Measurements from ENCODE around the gene IL17REL. TPM values are rescaled to one million over a fixed set of nuclear protein-coding genes. Genes with fewer than 3 reads are reported as not detected.

IL17REL gene
- not detected for polyA plus RNA-seq (2013, experiment 1 of 2; ENCODE audit: insufficient read length)
- not detected for polyA plus RNA-seq (2013, experiment 2 of 2; ENCODE audit: insufficient read length)

- peak; percentile 9 for DNase-seq
Observed at GRCh38 chr22:50012211-50013181, at the start of gene IL17REL. Gene IL17REL, minus strand, starts transcription at chr22:50012765. Its CDS starts 119 bp downstream, at chr22:50012646.

GRCh38 chr22:50061824-50062355, 49.3 kb upstream of the IL17REL start:
- DNase-seq = no peak

DNA sequence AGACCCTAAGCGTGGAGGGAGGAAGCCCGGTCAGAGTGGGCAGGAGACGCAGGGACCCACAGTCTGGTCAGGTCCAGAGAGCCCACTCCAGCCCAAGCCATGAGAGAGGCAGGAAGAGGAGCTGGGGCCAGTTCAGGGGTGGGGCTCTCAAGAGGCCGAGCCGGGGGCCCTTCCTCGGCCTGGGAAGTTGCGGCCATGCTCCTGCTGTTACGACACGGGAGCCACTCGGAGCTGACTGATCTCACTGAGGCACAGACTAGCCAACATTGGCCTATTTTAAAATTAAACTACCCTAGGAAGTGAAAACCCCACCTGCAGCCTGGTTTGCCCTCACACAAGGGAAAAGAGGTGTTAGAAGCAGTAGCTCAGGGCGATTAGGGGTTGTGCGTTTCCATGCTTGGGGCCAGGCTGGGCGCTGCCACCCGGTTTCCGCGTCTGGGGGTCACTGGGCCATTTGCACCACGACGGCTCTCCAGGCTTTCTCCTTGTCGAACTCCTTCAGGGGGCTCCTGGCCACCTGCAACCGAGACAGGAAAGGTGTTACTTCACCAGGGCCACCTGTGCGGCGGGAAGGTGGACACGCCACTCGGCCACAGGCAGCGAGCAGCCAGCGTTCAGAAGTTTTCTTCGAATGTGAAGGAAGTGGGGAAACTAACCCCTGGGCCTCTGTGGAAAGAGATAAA, 48.7 kb upstream of the IL17REL start:
- no peak for DNase-seq

GRCh38 chr22:50060441-50061140, 48.0 kb upstream of the IL17REL start:
- DNase-seq = no peak

DNA sequence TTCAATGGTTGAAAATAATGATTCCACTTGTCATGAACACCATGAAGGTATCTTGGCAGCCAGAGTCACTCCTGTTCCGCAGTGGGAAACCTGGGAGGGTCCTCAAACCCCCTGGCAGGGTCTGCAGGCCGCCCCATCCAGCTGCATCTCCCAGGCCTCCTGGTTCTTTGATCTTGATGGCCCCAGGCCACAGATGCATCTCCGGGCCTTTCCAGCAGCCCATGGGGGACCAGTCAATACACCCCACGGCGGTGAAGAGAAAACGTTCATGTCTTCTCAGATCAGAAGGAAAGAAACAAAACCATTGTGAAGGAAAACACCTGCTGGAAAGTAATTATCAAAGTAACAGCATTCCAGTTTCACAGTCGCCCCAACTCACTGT, 47.3 kb upstream of the IL17REL start:
- no peak for DNase-seq

- peak; percentile 34 for DNase-seq
Observed at GRCh38 chr22:50058906-50059880, 46.6 kb upstream of the IL17REL start.

GRCh38 chr22:50058061-50058905, 45.7 kb upstream of the IL17REL start, which contains the start of gene TTLL8:
Gene TTLL8, minus strand, starts transcription at chr22:50058298.
- DNase-seq = no peak

GRCh38 chr22:50057278-50058060, 44.9 kb upstream of the IL17REL start:
- no peak for DNase-seq

GRCh38 chr22:50056214-50056972, 43.8 kb upstream of the IL17REL start:
- no peak for DNase-seq

GRCh38 chr22:50053861-50054260, 41.3 kb upstream of the IL17REL start:
- no peak for DNase-seq

DNA sequence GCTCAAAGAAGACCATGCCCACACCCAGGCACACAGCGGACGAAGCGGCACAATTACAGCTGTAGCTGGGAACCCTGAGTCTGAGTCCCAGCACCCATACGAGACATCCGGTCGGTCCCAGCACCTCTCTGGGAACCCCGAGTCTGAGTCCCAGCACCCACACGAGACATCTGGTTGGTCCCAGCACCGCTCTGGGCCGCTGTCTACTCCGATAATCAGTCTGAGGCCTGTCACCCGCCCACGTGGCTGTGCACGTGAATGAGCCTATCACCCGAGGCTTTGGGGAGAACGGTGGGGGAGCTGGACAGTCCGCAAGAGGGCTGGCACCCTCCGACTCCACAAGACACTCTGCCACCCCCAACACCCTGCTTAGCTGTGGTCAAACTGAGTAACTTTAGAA, 39.4 kb upstream of the IL17REL start:
- DNase-seq = no peak

DNA sequence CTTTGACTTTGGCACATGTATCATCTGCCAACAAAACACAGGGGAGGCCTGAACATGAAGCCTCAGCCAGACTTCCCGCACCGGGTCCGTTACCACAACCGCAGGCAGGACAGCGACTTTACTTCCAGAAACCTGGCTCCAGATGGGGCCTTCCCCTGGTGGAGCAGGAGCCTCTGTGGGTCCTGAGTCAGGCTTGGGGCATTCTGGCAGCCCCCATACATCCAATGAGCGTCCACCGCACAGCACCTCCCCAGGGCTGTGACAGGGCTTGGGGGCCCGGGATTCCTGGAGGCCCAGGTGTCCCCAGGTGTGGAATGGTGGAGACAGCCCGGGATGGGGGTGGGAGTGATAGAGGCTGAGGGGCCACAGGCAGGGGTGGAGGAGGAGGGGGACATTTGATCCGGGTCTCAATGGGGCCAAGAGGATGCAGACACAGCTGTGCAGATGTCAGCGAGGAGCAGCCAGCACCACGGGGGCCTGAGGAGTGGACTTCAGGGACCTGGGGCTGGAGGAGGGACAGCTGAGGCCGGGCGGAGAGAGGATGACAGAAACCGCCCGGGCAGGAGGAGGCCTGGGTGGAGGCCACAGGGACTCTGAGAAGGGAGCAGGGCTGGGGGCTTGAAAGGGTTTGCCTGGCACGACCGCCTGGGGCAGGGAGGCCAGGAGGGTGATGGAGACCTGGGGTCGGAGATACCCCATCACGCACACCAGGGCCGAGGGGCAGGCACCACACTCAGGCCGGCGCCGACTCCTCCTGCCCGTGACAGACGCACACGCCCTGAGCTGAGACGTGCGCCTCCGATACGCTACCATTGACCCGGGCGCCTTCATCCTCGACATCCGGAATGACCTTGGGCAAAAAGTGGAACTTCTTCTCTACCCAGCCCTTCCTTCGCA, 37.0 kb upstream of the IL17REL start:
- DNase-seq = no peak

- DNase-seq = no peak
Observed at GRCh38 chr22:50048836-50049235, 36.3 kb upstream of the IL17REL start.

GRCh38 chr22:50048061-50048765, 35.6 kb upstream of the IL17REL start:
- no peak for DNase-seq

GRCh38 chr22:50047346-50047745, 34.8 kb upstream of the IL17REL start:
- no peak for DNase-seq

GRCh38 chr22:50046481-50047245, 34.1 kb upstream of the IL17REL start:
- DNase-seq = no peak
